HTERT RPE-1 (cell line): ENCODE results near the gene PRR18.

Source experiments
- in situ Hi-C: fragments of 300-500 bp; cut with MboI; formaldehyde crosslinking; loops from 4 replicates; pipeline ENCODE4 v1.14.3; 2020; ENCODE audit warnings: low sequenced_read_pairs

PRR18 gene

GRCh38 chr6:166307082-166308032 lies 835 bp downstream of the PRR18 start:
- in situ Hi-C loops: no loop called here

- in situ Hi-C loops: no loop called here
Measured at GRCh38 chr6:166306378-166307081, 1.7 kb downstream of the PRR18 start.

DNA sequence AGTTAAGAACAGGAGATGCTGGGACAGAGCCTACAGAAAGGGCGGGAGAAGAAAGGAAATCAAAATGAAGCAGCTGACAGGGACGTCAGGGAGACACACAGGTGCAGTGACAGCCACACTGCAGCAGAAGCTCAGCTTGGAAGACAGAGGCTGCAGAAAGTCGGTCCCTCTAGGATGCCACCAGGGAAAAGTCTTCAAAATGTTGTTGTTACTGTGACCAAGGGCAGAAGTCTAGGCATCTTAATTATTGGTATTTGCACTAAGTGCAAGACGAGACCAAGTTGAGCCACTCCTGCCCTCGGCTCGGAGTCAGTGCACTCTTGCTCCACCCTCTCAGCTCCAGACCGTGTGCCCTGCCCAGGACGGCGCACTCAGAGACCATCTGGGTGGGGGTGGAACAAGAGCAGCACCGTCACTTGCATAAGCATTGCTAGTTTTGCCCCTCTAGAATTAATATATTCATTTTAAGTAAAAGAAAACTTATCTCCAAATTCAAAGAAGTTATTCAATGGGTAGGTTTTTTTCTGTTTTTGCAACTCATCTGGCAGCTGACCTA lies 2.6 kb downstream of the PRR18 start:
- in situ Hi-C loops: no loop called here

DNA sequence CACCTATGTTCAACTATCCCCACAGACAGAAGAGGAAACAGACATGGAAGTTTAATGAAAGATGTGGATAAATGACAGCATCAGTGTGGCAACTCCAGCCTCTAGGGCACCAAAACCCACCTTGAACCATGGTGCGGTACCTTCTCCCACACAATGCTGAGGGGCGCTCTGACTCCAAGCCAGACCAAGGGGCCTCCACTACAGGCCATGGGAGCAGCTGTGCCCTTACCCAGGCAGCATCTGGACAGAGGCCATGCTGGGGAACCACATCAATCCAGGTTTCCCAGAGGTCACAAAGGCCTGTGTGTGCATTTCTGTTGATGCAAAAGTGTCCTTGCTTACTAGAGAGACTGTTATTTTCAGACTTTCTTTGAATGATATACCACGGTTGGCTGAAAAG lies 4.1 kb downstream of the PRR18 start:
- in situ Hi-C loops: no loop called here

GRCh38 chr6:166301611-166302529 lies 6.3 kb downstream of the PRR18 start:
- in situ Hi-C loops: no loop called here

DNA sequence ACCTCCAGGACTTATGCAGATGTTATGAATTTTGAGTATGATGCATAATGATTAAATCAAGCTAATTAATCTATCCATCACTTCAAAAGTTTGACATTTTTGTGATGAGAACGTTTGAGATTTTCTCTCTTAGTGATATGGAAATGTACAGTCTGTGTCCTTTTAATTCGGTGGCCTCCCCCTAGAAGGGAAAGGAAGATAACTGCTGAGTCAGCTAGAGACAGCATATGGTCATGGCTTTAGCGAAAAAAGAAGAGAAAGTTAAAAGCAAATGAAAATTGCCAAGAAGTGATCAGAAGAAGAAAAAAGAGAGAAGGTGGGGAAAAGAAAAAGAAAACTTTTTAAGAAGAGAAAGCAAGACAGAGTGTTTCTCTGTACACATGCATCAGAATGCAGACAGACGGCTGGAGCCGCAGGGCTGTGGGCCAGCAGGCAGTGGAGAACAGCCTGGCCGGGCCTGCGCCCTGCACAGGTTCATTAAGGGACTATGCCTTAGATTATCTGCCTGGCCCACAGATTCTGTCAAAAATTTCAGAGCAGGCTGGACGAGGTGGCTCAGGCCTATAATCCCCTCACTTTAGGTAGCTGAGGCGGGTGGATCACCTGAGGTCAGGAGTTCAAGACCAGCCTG lies 7.7 kb downstream of the PRR18 start:
- in situ Hi-C loops: no loop called here

DNA sequence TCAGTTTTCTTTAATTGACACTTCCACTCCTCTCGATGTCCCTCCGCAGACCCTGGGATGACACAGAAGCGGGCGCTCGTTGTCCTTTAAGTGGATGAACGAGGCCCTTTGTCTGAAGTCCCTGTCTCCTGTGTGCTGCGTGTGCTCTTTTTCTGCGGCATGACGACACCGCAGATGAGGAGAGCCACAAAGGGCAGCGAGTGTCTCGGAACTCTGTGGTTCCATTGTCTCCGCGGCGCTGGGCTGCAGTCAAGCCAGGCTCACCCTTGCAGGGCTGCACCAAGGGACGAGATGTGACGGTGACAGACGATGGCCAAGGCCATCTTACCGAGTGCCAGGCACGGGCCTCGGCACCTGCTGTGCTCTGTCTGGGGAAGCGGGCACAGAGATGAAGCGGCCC lies 10.6 kb downstream of the PRR18 start:
- in situ Hi-C loops: no loop called here

GRCh38 chr6:166296035-166296883 lies 11.9 kb downstream of the PRR18 start:
- in situ Hi-C loops: no loop called here

DNA sequence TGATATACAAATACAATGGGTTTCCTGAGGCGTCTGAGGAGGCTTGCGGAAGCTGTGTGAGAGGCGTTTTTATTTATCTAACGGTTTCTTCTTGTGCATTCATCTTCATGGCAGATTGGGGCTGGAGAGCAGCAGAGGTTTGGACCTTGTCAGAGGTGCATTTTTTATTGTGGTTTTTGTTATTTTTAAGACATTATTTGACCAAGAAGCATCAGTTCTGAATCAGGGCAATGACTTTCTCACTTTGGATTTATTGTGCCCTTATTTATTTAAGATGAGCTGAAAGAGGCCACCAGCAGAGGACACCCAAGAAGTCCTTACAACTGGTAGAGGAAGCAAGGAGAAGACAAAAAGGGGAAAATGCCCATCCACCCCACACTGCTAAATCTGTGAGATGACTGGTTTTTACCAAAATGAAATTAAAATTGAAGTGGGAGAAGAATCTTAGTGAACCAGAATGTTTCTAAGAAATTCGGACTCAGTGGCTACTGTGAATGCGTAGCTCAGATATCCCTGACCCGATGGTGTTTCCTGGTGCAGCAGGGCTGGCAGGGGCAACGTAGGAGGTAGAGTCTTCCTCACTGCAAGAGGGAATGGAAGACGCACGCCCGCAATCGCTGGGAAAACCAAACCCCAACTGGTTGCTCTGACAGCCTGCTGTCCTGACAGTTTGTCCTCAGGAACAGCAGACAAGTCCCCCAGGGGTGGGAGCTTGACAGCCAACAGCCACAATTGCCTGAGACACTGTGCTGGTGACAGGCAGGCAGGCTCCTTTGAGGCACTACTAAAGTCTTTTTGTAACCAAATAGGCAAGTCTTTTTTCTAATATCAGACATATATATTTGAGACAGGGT lies 14.2 kb downstream of the PRR18 start:
- in situ Hi-C loops: no loop called here

DNA sequence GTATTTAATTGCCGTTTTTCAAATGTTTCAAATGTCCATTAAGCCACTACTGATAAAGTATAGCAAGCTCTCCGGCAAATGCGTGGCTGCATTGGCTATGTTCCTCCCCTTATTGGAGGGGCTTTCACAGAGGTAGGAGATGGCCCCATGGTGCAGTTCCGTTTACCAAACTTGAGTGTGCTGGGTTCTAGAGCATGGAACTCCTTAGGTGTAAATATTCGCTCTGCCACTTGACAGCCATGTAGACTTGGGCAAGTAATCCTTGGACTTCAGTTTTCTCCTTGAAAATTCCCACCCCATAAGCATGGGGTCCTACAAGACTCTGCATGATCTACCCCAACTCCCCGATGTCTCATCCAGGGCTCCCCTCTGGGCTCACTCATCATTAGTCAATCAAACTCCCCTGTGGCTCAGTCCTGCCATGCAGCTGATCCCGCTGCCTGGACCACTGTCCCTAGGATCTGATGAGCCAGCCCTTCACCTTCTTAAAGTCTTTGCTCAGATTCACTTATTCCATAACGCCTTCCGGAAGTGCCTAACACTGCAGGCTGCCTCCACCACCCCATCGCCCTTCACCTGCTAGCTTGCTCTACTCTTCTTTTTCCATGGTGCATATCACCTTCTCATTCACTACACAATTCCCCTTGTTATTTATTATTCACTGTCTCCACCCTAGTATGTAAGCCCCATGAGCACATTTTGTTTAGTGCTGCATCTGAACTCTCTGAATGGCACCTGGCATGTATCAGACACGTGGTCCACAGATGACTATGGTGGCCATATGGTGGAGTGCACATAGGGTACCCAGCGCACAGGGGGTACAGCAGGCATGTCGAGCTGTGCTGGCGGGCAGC lies 18.8 kb downstream of the PRR18 start:
- in situ Hi-C loops: no loop called here

- in situ Hi-C loops: no loop called here
Measured at GRCh38 chr6:166286839-166287271, 21.3 kb downstream of the PRR18 start.

DNA sequence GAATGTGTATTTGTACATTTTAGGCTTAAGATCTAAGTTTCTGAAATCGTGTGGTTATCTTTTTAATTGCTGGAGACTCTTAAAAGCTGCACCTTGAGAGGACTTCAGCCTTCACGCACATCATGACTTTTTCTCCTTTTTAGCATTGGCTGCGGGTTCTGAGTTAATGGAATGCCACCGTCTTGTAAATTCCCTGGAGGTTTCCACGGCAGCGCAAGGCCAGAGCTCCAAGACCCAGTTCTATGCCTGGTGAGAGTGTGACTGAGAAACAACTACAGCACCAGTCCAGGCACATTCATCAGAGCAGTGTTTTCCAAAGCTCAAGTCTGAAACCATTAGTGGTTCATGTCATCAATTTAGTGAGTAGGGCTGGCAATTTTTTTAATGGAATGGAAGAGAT lies 23.0 kb downstream of the PRR18 start:
- in situ Hi-C loops: no loop called here

- in situ Hi-C loops: no loop called here
Measured at GRCh38 chr6:166284640-166285039, 23.6 kb downstream of the PRR18 start.

DNA sequence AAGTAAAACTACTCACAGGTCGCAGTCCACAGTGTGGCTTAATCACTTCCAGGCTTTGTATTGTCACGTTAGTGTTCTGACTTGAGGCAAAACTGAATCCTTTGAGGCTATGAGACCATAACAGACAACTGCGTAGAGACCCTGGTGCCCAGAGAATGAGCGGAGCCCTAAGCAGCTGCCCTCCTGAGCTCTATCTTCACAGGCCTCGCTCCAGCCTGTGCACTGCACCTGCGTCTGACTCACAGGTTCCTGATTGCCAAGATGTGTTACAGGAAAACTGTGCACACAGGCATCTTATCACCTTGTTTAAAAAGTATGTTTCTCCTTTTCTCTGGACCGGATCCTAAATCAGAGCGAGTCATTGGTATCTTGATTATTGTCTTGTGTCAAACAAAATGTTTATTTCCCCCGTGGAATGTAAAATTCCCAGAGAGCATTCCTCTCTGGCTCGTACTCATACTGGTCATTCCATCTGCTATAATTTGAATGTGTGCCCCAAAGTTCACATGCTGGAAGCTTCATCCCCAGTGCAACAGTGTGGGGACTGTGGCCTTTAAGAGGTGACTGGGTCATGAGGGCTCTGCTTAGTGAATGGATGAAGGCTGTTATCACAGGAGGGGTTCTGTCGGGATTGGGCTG lies 25.7 kb downstream of the PRR18 start:
- in situ Hi-C loops: no loop called here

- in situ Hi-C loops: no loop called here
Measured at GRCh38 chr6:166281104-166281503, 27.1 kb downstream of the PRR18 start.

DNA sequence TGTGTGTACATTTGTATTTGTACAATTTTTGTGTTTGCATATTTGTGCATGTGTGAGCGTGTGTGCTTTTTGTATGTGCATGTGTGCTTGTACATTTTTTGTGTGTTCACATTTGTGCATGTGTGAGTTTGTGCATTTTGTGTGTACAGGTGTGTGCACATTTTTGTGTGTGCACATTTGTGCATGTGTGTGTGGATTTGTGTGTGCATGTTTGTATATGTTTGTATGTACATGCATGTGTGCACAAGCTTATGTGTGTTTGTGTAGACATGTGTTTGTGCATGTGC lies 28.9 kb downstream of the PRR18 start:
- in situ Hi-C loops: no loop called here
